Measurements from ENCODE around the gene MAP1LC3B.

GRCh38 chr16:87395181-87395842 lies 3.2 kb downstream of the MAP1LC3B start:
- TF ChIP-seq CTCF (conservative IDR thresholded peaks at IDR 0.05; ENCODE audit: low read depth, low read length) (no peak), EZH2 (IDR thresholded peaks at IDR 0.05; ENCODE audit: borderline replicate concordance, low read depth, low read length, poor library complexity, severe bottlenecking) (no peak)

All from A673 (cell line).